Sciatic nerve (tissue), 2 donors: ENCODE data around the gene AHDC1. TPM values are rescaled to one million over a fixed set of nuclear protein-coding genes. Genes with fewer than 3 reads are reported as not detected.
A peak's percentile ranks its signal among the peaks of the same experiment; 100 is the strongest.

Experiments
- ATAC-seq: fragments of 200-7000 bp; cut with Tn5 transposase; one replicate; pipeline ENCODE4 v1.9.1; 2020; ENCODE audit warnings: mild to moderate bottlenecking, moderate library complexity
- DNase-seq: peaks from one replicate; pipeline ENCODE4 v3.0.0-alpha.2; 2020; ENCODE audit warnings: low spot score
- intact Hi-C: fragments of 100-400 bp; cut with DNase I; formaldehyde crosslinking; loops from one replicate; pipeline ENCODE4 v1.14.2; 2022
- total RNA-seq: library from RNA; stranded (reverse); fragmentation: NEBNext Ultra II Directional; extraction: Animal tissue kit (Norgen Biotek cat#: 25700); gene quantifications from one replicate; pipeline ENCODE4 v1.2.1, GENCODE V29; 2021
- donor health status: DM: no; HTN: no; CAD: no.
- donor health status: DM: no; HTN: no; CAD: no.

The AHDC1 gene
- total RNA-seq, 1 donor from 2014 or later, result 61.9 TPM

DNA sequence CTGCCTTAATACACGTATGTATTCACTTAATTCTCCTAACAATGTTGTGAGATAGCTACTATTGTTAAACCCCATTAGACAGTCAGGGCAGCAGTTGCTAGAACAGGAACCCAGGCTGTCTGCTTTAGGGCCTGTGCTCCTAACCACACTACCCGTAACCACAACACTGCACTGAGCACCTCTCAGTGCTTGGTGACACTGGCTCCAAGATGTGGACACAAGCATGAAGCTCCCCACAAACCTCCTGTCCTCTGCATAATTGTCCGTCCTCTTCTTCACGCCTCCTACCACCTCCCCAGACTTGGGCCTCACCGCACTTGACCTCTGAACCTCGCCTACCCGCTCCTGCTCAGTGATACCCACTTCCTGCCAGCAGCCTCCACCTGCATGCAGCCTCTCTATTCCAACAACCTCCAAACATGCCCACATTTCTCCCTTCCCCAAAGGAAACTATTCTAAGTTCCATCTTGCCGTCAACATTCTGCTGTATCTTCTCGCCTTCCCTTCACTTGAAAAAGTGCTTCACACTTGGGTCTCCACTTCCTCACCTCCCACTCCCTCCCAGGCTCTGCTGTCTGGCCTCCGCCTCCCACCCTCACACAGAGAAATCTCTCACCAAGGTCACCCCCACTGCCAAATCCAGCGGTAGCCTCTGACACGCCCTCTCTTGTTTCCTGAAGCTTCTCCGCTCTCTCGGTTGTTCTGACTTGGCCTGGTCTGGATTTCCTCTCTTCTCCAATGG lies 14.6 kb upstream of the AHDC1 start:
- ATAC-seq, result no peak
- intact Hi-C loops, result no loop called here
- no peak for DNase-seq

DNA sequence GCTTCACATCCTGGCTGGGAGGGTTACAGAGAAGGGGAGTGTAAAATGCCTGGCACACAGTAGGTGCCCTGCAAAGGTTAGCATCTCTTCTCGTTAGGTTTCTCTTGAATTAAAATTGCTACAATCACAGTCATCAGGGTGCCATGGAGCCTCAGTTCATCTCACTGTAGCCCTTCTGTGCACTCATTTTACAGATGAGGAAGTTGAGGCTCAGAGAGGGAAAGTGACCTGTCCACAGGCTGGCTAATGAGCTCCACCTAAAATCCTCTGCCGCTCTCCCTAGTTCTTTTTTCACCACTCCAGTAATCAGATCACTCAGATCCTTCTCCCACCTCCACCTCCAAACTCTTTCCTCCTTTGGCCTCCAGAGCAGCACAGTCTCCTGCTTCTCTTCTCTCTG lies 13.5 kb upstream of the AHDC1 start:
- intact Hi-C loops, result no loop called here
- ATAC-seq (no peak), DNase-seq (no peak)

DNA sequence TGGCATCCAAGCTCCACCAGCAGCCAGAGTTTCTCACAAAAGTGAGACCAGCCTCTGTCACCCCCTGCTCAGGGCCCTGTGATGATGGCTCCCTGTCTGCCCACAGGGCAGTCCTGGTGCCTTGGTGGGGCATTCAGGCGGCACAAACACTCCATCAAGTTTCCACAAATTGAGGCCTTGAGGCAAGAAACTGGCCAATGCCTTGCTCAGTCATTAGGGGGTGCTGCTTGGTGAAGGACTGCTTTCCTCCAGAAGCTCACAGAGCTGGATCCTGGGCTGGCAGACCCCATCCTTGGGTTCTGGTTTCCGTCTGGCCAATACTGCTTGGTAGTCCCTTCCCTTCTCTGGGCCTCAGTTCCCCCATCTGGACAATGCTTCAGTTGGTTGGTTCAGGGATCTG lies 12.5 kb upstream of the AHDC1 start:
- intact Hi-C loops, result no loop called here
- DNase-seq (no peak), ATAC-seq (no peak)

DNA sequence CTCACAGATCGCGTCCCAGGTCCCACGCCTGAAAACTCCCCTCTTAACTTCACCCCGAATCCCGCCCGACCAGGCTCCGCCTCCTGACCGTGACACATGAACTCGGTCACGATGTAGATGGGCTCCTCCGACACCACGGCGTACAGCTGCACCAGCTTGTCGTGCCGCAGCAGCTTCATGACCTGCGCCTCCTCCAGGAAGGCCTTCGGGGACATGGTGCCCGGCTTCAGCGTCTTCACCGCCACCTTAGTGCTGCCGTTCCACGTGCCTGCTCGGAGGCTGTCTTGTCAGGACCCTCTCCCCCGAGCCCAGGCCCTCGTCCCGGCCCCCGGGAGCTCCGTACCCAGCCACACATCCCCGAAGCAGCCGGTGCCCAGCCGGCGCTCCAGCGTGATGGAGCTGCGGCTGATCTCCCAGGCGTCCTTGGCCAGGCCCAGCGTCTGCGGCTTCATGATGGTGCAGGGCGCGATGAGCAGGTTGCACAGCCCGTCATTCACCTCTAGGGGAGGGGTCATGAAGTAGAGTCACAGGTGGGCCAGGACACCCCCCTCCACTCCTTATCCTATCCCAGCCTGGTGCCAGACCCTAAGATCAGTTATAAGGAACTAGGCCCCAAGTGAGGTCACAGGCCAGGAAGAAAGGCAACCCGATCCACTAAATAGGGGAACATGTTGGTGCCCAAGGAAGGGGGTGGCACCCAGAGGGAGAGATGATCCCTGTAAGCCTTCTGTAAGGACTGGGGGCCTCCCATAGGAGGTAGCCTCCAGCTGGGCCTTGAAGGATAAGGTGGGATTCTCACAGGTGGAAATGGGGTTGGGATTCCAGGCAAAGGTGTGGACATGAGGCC lies 11.6 kb upstream of the AHDC1 start:
- DNase-seq (no peak), ATAC-seq (peak; percentile 18)
- intact Hi-C loops, result no loop called here

DNA sequence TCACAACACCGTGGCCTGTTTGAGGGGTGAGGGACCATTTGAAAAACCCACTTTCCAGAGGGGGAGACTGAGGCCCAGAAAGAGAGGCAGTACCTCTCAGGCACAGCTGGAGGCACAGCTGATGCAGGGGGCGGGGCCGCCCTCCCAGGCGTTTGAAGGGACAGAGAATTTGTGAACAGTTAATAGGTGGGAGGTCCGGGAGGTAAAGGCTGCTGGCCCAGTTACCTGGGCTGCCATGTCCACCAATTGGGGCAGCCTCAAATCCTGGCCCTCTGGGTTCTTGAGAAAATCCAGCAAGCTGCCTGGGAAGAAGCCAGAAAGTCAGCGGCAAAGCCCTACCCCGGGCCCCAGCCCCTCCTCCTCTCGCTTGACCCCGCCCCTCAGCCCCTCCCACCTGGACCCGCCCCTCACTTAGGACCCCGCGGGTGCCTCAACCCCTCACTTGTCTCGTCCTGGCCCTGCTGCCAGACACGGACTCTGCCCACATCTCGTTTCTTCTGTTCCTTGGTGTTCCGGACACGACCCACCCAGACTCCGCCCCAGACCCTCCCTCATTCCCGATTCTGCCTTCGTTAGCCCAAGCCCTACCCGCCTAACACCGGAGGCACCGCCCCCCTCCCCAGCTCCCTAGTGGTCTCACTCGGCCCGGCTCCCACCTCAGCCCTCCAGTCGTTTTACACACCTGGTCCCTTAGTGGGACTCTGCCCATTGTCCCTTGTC lies 10.8 kb upstream of the AHDC1 start:
- intact Hi-C loops, result no loop called here
- ATAC-seq (peak; percentile 38), DNase-seq (no peak)

DNA sequence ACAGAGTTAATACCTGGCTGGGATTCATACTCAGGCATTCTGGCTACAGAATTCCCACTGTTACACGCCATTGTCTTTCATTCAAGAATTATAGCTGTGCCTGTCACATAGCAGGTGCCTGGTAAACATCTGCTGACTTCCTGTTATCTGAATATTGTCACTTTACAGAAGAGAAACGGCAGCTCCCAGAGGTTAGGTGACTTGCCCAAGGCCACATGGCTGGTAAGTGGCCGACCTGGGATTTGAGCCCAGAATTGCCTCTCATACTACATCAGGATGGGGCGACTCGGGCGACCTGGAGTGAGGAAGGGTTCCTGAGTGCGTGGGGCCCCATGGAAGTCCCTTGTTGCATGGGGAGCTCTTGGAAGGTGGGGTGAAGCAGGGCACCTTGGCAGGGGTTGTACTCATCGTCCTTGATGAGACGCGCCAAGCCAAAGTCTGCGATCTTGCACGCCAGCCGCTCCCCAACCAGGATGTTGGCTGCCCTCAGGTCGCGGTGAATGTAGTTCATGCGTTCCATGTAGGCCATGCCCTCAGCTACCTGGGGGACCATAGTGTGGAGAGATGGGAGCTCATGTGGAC lies 10.2 kb upstream of the AHDC1 start:
- DNase-seq (no peak), ATAC-seq (no peak)
- intact Hi-C loops, result no loop called here

DNA sequence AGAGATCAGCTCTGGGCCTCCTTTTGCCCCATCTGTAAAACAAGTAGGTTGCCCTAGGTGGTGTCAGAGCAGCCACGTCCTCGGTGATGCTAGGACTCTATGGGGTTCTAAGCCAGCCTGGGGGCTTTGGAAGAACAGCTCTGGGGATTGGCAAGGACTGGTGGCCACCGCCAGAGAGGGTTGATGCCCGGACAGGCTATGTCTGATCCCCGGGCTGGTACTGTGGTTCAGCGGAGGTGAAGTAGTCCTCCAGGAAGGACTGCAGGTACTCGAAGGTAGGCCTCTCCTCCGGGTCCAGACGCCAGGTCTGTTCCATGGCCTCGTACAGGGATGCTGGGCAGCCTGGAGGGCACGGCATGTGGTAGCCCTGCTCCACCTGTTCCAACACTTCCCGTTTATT lies 8.8 kb upstream of the AHDC1 start:
- intact Hi-C loops, result no loop called here
- DNase-seq (no peak), ATAC-seq (no peak)

DNA sequence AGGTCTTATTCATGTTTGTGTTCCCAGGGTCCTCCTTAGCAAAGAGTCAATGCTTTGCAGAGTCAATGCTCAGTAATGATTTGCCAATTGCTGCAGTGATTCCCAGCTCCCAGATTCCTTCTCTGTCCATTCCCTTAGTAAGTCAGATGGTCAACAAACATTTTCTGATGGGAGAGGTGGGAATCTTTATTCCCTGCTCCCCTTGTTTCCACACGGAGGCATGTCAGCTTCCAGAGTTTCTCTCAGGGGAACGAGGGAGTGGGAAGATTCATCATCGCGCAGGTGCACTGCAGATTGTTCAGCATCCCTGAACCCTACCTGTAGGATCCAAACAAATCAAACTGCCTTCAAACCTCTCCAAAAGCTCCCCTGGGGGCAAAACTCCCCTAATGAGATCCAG lies 7.5 kb upstream of the AHDC1 start:
- no peak for DNase-seq
- no peak for ATAC-seq
- intact Hi-C loops, result no loop called here

DNA sequence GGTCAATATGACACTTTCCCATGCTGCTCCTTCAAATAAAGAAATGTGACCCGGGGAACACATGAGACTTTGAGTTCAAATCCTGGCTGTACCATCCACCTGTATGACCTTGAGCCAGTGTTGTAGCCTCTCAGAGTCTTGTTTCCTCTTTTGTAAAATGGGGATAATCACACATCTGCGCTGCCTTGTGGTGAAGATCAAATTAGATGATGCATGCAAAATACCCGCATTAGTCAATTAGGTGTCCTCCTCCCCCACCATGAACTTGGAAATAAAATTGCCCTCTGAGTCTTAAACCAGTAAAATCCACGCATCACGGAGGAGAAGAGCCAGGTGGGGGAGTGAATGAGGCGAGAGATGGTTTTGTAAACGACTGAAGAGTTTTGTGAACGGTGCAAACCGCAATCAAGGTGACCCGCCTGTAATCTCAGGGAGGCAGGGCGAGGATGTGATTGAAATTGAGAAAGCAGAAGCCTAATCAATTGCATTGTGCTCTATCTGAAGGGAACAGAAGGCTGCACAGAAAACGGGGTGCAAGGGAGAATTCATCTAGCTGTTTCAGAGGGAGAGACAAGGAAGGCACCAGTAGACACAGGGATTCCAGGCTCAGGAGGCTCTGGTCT lies 5.8 kb upstream of the AHDC1 start:
- DNase-seq (no peak), ATAC-seq (no peak)
- intact Hi-C loops, result loop anchor here (2.0 kb wide), 1 partner anchor 53 kb away; no protein-coding TSS in a partner anchor

DNA sequence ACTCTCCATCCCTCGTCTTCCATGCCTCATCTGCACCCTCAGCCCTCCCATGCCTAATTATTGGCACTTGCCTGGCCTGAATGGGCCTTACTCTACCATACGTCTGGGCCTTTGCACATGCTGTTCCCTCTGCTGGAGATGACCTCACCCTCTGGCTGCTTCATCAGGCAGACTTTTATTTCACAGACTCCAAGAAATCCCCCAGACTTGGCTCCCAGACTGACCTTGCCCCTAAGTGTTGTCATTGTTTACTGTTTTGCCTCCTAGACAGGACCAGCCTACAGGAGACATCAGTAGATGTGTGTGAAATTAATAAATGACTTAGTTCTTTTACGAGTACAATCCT lies 5.2 kb upstream of the AHDC1 start:
- DNase-seq (no peak), ATAC-seq (no peak)
- intact Hi-C loops, result loop anchor here (2.0 kb wide), 1 partner anchor 54 kb away; no protein-coding TSS in a partner anchor

DNA sequence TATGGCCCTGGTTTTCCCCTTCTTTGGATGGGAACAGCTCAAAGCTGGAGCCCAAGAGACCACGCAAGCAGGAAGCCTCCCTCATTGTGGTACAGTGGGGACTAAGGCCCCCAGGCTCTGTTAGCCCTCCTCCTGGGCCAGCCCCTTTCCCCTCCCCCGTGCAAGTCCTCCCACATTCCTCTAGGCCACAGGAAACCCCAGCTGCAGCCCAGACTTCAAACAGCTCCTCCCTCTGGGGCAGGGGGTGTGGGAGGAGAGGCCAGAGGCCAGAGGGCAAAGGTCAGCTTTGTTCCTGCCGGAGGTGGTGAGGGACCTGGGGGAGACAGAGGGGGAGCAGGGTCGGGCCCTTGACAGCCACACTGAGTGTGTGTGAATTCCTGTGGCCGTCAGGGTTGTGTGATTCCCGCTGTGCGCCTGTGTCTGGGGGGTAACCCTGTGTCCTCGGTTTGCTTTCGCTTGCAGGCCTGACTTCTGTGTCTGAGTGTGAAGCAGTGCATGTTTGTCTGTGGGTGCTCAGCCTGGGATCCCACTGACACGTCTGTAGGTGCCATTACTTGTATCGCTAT lies 3.4 kb upstream of the AHDC1 start:
- intact Hi-C loops, result no loop called here
- ATAC-seq, result peak; percentile 43
- DNase-seq, result no peak

DNA sequence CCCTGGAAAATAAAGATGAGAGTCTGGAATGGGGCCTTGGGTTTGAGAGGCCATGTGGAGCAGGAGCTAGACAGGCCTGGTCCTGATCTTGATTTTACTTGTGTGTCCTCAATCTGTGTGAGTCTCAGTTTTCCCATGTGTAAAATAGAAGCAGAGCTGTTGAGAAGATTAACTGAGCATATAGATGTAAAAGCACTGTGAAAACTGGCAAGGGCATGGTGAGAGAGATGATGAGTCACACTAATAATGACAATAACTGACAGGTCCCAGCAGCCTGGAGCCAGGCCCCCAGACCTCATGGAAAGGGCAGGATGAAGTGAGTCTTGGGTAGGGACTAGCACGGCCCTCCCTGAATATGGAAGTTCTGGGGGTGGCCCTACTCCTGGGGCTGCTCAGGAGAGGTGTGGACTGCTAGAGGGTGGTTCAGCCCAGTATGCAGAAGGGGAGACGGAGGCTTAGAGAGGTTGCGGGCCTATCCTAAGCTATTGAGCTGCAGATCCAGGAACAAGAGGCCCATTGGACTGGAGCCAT lies 2.8 kb upstream of the AHDC1 start:
- intact Hi-C loops, result no loop called here

DNA sequence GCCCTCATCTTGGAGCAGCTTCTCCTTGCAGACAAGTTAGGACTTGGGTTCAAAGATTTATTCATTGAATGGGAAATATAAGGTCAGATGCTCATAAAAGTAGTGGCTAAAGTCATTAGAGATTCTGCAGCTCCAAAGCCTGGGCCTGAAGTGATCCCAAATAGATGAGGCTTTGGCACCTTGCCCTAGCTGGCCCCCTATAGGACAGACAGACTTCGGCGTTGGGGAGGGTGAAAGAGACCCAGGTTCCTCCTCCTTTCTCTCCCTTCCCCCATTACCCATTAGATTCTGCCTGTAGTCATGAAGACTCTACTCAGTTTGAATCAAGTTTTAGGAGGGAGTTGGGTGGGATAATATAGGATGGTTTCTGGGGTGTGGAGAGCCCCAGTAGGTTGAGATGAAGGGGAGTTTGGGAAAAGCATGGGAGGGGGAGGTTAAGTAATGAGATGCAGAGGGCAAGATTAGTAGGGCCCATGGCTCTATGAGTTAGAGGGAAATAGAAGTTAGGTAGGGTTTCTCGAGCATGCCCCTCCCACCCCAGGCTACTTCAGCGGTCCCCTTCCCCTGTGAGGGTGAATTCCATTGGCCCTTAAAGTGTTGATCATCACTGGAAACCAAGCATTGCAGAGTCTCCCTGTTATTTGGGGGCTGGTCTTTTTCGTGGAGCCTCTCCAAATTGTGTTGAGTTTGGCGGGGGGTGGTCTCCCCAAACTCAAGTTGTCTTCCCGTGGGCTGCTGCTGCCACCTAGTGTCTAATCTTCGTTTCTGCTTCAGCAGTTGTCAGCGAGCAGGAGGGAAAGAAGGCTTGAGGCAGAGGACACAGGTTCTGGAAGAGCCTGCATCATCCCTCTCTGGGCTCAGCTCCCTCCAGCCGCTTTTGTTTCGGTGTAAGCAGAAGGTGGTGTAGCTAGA lies 2.1 kb upstream of the AHDC1 start:
- DNase-seq, result peak; percentile 80

More for the DNA sequence above, 2.8 kb upstream of the AHDC1 start:
- ATAC-seq (no peak), DNase-seq (no peak)

DNA sequence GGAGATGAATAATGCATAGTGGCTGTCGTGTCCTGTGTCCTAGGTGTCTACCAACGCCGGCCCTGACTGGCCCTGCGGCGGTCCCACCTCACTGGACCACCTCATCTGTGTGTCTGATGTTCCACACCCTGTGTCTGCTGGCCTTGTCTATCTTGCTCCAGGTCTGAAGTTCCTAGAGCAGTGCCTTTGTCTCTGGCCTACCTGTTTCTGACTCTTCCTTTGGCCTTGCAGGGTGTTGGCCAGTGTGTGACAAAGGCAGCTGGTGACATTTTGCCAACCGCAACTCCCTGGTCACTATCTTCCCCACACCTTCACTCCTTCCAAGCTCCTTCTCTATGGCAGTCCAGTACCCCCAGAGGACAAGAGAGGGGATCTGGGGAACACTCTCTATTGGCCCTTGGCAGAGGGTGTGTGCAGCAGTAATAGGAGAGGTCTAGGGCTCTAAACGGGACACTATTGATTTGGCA lies 1.4 kb upstream of the AHDC1 start:
- intact Hi-C loops, result no loop called here
- DNase-seq (no peak), ATAC-seq (no peak)

More for the DNA sequence above, 2.1 kb upstream of the AHDC1 start:
- peak; percentile 19 for ATAC-seq
- intact Hi-C loops, result no loop called here

DNA sequence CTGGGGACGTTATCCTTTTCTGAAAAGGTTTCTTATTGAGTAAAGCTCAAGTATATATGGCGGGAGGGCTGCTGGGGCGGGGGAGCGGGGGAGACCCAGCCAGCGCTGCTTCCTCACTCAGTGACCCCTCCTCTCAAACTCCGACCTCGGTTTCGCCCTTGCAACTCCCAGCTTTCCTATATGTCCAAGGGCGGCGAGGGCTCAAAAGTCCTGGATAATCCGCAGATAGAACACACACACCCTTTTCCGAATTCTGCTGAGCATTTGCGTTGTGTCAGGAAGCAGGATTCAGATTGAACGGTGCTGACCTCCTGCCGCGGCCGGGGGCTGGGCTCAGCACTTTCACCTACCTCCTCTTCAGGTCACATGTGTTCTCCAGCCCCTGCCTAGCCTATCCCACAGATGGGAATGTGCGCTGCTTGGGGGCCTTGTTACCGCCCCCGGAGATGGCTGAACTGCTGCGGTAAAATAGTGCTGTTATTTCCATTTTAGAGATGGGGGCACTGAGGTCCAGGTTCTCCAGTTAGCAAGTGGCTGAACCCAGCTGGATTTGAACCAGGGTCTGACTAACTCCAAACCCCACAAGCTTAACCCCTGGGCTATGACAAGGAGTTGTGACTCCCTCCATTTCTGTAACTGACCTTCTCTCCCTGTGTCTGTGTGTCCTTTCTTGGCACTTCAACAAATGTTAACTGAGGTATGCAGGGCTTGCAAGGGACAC lies 795 bp upstream of the AHDC1 start:
- DNase-seq (no peak), ATAC-seq (no peak)
- intact Hi-C loops, result loop anchor here (5.0 kb wide), 1 partner anchor 37 kb away; no protein-coding TSS in a partner anchor

DNA sequence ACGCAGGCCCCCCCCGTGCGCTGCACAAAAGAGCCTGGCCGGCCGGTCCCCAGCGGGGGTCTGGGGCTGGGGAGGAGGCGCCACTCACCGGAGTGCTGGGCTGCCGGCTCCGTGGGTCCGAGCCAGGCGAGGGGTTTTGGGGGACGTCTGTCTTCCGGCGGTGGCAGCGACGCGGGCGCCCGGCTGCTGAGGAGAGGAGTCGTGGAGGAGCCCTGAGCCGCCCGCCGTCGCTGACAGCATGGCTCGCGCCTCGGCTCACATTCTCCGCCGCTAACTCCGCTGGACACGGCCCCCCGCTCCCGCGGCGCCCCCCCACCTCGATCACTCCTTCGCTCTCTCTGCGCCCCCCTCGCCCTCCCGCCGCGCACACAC lies 649 bp downstream of the AHDC1 start:
- peak; percentile 0 for ATAC-seq
- intact Hi-C loops, result loop anchor here (5.0 kb wide), 1 partner anchor 36 kb away; no protein-coding TSS in a partner anchor
- DNase-seq, result no peak
